NOMO-1 treated with dmso at 0.1 percent for 144 hours (cell line): ENCODE results near the gene UCK1.

Experiments used
- DNase-seq: peaks from one replicate; lab custom pipeline; 2025; ENCODE audit not compliant: unreplicated experiment; lab: John Stamatoyannopoulos, UW

The UCK1 gene

DNA sequence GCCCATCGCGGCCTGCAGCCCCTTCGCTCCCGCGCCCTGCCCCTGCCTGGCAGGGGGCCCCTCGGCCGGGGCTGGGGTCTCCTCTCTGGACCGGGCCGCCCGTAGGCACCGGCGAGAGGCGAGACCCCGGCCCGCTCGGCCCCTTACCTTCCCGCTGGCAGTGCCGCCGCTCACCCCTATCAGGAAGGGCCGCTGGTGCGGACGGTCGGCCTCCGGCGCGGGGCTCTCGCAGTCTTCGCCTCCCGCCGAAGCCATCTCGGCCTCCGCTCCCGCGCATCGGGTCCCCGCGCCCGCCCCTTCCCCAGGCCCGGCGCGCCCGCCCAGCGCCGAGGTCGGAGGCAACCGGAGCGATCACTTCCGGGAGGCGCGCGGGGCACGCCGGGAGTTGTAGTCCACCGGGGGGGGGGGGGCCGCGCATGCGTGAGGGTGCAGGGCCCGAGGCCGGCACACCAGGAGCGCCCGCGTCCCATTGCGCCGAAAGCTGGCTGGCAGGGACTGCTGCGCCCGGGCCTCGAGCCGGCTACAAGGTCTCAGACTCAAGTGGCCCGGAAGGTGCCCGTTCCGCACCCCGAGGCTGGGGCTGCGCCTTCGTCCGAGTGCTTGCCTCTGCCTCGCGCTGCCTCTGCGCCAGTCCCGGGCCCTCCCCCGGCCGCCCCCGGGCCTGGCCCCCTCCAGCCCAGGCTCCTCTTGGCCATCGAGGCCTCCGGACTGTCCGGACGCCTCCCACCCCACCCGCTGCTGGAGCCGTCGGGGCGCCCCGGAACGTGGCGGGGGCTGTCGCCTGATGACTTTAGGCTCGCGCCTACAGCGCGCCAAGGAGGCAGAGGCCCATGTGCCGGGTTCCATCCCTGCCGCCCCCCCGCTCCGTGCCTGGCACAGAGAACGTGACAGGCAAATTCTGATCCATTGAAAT is at the start of gene UCK1:
TSS of gene UCK1 (minus strand) at position 344 of the 913 bp plus-strand sequence. CDS start at position 255, 89 bp downstream.
- peak; percentile 75 for DNase-seq

DNA sequence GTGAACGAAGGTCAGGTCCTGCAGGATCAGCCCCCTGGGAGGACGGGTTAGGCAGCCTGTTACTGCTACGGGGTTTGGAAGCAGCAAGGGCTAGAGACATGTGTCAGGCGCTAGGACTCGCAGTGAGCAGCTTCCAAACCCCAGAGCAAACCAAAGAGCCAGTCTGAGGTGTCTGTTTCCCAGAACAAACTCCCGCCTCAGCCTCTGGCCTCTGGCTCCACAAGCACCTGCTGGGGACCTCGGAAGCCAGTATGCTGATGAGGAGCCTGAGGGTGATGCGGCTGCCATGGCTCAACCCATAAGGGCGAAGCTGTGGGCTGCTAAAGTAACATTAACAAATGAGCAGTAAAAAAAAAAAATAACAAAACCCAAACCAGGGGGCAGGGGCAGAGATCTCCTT is 49.3 kb upstream of the UCK1 start:
- no peak for DNase-seq

DNA sequence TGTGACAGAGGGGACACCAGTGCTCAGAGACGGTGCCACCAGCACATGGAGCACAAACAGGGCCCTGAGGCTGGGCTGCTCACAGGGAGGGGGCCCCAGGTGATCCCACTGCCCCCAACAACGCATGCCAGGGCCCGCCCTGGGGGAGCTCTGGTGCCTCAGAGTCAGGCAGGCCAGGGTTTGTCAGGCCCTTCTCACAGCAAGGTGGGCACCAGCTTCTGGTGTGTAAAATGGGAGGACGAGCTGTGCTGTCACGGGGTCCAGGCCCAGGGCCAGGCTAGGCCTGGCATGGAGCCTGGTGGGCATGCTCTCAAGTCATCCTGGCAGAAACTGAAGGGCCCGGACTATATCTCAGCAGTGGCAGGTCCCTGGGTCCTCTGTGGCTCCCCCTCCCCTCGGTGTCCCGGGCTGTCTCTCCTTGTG is 48.7 kb upstream of the UCK1 start:
- DNase-seq = no peak

DNA sequence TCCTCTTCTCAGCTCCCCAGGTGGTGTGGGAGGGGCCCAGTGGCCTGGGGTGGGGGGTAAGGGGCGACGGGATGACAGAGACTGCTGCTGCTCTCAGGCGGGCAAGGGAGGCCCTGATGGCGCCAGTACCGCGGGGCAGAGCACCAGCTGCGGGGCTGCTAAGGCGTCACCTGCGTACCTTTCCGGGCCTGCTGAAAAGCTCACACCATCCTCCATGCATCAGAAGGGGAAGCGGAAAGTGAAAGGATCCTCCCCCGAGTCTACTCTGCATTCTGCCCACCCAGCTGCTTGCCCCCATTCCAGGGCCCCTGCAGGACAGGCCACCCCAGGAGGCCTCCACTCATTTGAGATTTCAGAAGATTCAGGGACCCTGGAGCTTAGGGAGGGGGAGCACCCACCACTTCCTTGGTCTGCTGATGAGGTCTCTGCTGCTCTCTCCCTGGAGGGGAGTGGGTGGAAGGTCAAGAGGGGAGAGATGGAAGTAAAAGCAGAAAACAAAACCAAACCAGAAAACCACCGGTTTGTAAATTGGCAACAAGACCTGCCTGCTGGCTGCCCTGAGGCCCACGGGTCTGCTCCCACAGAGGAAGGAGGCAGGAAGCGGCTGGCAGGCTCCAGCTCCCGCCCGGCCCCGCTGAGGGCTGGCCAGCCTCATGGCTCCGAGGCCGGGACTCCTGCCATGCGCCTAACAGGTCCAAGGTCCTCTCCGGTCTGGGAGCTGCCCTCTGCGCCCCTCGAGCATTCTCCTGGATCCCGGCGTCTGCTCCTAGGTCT is 47.9 kb upstream of the UCK1 start:
- no peak for DNase-seq

DNA sequence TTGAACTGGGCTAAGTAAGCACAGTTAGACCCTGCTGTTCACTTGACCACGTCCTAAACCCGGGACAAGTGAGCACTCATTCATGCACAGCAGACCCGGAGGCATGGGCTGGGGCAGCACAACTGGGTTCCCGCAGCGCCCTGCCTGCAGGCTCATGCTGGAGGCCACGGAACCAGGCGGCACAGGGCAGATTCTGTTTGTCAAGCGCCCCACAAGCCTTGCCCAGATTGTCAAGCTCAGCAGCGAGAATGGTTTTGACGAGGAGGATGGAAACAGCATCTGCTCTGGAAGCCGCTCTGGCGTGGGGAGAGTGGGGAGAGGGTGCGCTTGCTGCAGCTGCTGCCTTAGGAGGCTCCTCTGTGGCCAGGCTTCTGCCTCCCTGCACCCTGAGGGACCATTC is 47.0 kb upstream of the UCK1 start:
- DNase-seq = no peak

DNA sequence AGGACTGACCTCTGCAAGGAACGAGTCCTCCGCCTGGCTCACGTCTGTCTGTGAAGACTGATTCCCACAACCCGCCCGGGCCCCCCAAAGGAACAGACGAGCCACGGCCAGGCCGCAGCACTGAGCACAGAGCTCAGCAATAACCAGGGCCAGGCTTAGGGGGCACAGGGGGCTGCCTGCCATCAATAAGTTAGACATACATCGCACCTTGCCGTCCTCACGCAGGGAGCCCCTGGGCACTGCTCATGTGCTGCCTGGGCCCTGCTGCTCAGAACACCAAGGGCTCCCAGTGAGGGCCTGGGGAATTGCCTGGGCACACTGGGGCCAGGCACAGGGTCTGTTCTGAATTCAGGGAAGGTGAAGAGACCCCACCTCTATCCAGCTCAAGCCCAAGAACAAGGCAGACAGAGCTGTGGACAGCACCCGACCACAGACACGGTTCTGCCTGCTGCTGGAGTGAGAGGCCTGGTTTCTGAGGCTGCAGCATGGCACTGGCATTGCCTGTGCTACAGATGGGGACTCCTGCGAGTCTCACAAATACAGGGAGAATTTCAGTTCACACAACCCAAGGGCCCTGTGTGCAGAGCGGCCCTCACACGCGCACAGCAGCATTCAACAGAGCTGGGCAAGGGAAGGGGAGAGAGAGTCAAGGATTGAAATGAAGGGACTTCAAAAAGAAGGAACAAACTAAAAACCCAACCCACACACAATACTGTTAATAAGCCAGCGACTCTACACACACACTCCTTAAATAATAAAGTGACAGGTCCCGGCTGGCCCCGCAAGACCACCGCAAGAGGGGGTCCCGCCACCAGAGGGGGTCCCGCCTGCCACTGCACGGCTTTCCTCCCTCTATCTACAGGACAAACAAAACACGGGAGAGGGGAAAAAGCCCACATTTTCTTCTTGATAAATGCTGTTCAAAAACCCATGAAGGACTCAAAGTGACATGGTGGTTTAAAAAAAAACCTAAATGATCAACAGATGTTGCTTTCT is 46.2 kb upstream of the UCK1 start:
- no peak for DNase-seq

DNA sequence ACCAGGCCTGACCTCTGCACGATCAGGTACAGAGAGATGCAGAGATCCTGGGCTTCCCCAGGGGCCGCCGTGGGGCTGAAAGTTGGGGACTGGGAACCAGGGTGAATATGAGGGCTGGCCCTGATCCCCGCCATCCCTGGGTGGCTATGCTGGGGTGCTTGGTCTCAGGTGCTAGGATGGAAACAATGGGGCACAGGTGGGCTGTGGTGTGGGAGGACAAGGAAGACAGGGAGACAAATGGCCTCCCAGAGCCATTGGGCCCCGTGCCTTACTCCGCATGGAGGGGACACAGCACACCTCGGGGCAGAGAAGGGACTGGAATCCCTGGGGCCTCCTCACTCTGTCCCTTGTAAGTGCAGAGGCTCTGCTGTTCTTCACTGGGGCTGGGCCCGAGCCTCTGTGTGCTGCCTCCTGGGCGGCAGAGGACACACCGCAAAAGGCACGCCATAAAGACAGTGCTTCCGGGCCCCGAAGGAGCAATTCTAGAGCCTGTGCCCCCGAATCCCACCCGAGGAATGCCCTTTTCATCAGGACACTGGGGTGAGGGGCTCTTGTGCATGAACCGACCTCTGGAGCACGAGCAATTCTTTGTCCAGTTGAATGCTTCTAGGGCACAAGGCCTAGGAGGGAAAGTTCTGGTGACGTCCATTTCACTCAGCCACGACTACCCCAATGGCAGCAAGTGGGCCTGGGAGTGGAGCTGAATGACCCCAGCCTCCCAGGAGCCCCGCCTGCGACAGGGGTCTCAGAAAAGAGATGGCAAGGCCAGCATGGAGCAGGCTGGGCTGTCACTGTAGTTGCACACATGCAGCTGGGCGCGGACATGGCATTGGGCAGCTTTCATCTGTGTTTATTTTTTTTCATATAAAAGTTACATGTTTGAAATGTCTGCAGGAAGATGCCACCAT is 45.1 kb upstream of the UCK1 start:
- no peak for DNase-seq

DNA sequence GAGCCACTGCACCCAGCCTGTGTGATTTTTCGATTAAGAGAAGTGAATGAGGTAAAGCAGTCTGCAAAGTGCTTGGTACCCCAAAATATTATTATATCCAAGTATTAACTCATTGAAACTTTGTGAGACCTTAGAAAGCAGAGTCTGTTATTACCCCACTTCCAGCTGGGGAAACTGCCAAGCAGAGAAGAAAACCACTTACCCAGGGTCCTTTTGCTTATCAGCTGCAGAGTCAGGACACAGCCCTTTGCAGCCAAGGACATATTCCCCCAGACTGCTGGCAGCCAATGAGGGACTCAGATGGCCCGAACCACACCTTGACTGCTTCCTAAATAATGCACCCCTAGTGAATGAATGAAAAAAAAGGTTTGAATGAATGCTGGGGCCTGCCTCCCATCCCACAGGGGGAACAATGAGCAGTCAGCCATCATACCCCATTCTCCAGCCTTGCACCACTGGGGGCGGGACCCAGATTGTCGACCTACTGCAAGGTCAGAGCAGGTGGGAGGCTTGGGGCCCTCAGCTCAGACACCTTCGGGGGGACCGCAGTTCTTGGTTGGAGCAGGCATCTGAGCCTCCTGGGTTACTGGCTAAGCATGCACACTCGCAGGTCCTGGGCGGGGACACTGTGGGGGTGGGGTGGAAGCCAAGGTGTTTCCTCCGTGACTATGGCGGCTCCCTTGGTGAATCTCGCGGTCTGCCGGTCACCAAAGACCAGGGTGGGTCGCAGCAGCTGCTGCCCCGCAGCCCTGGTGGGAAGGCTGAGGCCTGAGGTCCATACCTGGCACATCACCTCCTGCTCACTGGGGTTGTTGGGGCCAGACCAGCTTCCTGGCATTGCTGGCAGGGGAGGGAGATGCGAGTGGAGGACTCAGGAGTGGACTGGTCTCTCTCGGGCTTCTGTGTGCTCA is 43.9 kb upstream of the UCK1 start:
- no peak for DNase-seq

DNA sequence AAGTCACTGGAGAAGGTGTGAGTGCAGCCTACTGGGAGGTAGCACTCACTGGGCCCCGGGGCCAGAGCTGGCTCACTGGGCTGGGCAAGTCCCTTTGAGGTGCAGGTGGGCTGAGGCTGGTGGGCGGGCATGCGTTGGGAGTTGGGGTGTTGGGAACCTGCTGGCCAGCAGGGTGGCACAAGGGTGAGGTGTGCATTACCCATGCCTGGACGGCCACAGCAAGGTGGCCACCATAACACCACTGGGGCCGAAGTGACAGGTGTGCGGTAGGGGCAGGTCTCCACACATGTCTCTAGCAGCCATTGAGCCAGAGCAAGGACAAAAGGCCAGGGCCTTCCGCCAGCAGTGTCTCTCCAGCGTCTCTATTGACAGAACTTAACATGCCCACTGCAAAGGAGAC is 36.8 kb upstream of the UCK1 start:
- no peak for DNase-seq

DNA sequence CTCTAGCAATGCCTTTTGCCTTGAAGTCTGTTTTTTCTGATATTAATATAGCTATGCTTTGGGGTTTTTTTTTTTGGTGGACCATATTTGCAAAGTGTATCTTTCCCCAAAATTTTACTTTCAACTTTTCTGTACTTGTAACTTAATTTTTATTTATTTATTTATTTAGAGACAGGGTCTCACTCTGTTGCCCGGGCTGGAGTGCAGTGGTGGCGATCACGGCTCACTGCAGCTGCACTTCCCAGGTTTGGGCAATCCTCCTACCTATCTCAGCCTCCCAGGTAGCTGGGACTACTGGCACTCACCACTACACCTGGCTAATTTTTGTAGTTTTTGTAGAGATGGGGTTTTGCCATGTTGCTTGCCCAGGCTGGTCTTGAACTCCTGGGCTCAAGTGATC is 35.1 kb upstream of the UCK1 start:
- DNase-seq = no peak

DNA sequence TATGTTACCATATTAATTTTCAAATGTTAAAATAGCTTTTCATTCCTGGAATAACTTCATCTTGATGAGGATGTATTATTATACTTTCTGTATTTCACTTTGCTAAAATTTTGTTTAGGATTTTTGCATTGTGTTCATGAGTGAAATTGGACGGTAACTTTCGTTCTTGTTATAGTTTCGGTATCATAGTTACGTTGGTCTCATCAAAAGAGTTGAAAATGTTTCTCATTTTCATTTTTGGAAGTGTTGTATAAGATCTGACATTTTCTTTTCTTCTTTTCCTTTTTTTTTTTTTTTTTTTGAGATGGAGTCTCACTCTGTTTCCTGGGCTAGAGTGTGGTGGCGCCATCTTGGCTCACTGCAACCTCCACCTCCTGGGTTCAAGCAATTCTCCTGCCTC is 34.3 kb upstream of the UCK1 start:
- no peak for DNase-seq

DNA sequence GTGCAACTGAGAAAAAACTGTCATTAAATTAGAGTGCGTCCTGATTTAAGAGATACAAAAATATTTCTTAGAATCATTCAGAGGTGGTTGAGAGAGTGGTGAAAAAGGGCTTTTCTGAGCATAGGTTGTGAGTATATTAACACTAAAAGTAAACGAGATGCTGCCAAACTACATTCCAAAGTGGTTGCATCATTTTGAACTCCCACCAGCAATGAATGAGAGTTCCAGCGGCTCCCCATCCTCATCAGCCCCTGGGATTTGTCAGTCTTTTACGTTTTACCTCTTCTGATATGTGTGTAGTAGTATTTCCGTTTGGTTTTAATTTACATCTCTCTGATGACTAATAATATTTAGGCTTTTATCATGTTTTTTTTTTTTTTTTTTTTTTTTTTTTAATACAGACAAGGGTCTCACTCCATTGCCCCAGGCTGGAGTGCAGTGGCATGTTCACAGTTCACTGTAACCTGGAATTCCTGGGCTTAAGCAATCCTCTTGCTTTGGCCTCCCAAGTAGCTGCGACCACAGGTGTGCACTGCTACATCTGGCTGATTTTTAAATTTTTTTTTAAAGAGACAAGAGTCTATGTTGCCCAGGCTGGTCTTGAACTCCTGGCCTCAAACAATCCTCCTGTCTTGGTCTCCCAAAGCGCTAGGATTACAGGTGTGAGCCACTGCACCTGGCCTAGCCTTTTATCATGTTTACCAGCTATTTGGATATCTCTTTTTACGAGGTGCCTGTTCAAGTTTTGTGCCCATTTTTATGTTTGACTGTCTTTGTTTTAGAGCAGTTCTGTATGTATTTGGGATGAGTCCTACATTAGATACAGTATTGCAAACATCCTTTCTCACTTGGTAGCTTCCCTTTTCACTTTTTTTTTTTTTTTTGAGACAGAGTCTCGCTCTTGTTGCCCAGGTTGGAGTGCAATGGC is 31.2 kb upstream of the UCK1 start:
- no peak for DNase-seq

DNA sequence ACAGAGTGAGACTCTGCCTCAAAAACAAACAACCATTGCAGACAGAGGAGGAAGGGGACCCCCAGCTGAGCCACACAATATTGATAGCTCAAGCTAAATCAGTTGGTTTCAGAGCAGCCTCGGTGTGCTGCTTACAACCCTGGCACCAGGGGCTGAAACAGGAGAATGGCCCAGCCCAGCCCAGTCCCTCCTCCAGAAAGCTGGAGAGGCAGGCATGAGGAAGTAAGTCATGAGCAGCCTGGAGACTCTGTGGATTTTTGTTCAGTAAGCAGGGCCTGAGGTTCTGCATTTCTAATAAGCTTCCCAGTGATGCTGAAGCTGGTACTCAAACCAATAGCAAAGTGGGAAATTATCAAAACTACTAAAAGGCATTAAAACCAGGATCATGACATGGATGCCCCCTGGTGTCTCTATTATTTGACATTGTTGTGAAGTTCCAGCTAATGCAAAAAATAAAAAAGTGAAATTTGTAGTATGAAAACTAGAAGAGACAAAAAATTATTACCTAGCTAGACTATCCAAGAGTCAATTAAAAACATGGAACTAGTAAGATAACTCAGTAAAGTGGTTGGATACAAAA is 28.4 kb upstream of the UCK1 start:
- DNase-seq = no peak

DNA sequence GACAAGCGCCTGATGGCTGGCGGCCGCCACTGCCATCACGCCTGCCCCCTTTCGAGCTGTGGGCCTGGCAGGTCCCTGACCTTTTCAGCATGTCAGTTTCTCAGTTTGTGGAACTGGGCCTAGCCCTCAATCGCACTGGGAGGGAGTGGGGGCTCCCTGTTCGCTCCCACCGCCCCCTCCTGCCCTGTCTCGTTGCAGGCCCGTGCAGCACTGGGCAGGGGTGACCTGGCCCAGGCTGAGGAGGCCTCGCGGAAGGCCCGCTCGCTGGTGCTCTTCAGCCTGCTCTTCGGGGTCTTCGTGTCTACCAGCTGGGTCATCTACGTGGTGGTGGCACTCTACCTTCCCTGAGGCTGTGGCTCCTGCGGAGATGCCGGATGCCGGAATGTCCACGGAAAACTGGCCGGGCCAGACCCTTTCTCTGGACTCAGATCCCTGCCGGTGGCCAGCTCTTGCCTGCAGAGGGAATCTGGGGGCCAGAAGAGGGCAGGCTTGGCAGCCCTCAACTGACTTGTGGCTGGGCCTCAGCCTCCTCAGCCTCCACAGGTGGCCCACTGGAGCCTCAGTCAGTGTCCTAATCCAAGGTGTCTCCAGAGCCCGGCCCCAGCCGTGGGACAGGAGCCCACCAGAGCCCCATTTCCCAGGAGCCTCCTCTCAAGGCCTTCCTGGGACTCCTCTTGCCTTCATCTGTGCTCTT is 26.9 kb upstream of the UCK1 start:
- no peak for DNase-seq

DNA sequence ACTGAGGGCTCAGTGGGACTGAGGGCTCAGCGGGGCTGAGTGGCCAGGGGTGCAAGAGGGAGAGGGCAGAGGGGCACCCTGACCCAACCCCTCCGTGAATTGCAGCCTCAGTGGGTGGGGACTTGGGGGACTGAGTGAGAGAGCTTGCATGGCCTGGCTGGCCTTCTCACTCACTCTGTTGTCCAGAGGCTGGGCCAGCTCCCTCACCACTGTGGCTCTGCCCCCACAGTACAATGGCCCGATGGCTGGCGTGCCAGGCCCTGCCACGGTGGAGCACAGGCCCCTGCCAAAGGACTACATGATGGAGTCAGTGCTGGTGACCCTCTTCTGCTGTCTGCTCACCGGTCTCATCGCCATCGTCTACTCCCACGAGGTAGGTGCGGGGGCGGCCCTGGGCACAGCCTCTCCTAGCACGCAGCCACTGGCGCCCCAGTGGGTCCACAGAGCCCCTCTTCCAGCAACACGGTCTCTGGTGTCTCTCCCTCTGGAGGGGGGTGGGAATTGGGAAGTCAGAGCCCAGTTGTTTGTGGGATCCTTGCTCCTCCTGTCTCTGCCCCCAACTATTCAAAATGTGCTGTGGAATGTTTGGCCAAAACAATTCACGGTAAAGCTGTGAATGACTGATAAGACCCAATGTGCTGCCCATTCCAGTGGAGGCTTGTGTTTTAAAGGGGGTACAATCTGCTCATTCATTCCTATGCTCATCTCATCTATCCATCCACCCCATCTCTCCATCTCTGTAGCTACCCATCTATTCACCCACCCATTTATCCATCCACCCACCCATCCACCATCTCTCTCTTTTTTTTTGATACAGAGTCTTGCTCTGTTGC is 25.0 kb upstream of the UCK1 start:
- no peak for DNase-seq

DNA sequence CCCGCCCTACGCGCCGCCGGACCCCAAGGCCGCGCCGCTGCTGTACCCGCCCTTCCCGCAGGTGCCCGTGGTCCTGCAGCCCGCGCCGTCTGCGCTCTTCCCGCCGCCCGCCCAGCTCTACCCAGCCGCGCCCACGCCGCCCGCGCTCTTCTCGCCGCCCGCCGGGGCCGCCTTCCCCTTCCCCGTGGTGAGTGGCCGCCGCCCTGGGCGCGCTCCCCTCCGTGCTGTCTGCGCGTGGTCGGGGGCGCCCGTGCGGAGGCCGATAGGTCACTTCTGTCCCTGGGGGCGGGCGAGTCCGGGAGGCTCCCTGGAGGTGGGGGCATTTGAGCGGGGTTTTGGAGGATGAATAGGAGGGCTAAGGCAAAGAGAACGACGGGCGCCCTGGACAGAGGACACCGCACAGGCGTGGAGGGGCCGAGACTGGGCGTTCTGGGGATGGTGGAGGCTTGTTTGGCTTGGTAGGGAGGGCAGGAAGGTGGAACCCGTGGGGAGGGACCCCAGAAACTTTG is 23.8 kb upstream of the UCK1 start:
- no peak for DNase-seq
